HG02852 (cell line): ENCODE measurements around the gene NEGR1.

Source experiments
- ATAC-seq: cut with Tn5 transposase; IDR thresholded peaks from one replicate; pipeline ENCODE4 v1.9.1; 2021; ENCODE audit warnings: mild to moderate bottlenecking, moderate library complexity; ENCODE audit not compliant: unreplicated experiment

NEGR1 gene

DNA sequence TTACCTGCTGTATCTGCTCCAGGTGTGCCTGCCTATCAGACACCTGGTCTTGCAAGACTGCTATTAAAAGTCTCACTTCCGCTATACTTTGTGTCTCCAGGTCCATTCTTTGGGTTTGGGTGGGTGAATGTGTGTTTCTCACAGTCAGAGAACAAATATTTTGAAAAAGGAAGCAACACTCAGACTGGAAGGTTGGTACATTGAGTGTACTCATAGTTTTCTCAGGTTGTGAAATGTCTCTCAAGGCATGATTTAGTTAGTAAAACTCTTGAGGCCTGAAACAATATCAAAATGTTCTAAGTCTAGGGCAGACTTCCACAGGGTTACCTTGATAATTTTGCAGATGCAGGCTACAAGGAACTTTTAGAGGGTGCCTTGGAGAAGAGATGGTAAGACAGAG lies 771.6 kb downstream of the NEGR1 start:
- ATAC-seq: no peak

DNA sequence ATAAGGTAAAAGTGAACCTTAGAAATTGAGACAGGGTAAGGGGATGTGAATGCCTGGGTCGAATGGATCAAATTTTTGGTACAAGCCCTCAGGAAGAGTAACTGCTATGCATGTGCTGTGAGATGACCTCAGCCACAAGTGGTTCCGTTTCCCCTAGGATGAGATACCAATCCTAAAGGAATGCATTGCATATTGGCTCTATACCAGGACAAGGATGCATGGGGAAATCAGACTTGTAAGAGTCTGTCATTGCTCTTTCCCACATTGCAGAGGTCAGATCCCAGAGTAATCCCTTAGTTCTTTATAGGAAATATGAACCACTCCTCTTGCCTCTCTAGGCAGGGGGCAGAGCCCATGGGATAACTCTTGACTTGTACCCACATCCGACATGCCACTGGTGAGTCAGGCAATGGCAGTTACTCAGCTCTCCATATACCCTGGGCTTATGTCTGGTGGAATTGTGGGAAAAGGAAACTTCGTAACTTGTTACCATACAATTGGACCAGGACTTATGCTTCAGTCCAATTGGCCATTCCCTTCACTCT lies 773.2 kb downstream of the NEGR1 start:
- ATAC-seq: no peak

DNA sequence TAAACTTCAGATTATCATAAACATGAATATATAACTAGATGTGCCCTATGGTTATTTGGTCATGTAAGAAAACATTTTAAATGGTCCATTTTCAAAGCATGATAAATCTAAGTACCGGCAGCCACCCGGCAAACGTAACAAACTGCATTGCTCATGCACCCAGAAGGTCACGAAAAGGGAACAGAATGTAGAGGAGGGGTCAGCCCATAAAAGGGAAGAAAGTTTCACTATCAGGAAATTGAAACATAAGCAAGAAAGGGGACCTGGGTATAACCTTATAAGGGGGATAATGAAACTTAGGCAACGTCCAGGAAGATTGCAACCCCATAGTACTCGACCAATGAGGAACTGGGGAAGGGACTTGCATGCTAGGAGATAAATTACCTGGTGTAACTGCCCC lies 780.3 kb downstream of the NEGR1 start:
- ATAC-seq: no peak

DNA sequence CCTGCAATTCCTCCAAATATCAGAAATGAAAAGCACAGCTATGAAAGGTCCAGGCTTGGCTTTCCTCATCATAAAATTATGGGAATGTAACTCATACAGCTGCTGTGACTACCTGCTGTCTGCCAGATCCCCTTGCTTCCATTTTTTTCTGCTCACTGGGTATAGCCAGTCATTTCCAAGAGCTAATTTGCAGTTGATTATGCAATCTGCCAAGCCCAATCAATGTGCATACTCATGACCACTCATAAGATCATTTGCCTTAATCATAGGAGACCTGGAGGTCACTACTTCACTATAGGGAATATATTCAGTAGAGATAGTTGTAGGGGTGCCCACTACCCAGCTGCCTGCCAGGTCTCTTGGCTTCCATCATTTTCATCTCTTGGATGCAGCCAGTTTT lies 783.8 kb downstream of the NEGR1 start:
- ATAC-seq: no peak

DNA sequence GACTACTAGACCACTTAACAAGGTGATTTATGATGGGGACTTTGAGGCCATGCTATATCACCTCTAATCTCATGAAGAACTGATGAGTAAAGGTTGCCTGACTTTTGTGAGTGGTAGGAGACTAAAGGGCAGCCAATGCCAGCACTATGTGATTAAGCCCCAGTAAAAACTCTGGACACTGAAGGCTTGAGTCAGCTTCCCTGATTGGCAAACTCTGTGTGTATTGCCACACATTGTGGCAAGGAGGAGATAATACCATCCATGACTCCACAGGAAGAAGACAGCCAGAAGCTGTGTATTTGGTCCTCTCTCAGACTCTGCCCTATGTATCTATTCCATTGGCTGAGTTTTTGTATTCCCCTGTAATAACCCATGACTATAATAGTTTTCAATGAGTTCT lies 788.2 kb downstream of the NEGR1 start:
- no peak for ATAC-seq

DNA sequence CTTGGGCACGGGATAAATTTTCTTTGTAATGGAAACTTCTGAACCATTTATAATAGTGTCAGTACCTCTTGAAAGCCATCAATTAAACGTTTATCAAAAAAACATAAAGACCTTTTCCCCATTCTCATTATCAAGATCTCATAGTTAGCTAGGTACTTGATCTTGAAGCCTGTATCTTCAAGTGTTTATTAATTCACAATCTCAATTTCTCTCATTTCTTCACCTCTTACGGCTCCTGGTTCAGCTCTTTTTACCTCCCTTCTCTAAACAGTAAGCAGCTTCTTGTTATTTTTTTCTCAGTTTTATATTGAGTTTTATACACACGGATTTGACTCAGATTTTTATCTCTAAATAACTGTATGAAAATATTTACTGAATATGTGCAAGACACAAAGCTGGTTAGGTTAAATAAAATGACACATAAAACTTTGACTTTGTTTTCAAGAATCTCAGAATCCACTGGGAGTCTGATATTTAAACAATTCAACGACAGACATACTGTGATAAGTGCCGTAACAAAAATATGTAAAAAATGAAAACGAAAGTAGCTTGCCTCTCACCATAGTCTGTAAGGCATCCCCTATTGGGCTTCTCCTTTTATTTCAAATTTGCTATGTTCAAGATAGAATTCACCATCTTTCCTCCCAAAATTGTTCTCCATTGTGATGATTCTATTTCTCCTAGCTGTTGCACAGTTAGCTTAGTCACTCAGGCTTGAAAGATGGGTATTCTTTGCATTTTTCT lies 789.9 kb downstream of the NEGR1 start:
- ATAC-seq: no peak

DNA sequence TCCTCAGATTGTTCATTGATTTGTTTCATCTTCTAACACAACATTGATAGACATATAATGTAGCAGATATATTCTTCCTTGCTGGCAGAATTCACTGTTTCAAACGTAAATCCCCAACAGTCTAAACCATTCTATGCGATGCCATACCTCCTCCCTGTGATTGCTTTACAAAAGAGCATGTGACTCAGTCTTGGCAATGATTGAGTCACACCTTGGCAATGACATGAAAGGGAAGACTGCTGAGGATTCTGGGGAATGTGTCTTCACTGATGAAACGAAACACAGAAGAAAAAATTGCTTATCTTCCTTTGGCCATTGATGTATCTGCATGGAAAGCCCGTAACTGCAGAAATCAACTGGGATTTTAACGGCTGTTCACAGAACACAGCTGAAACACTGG lies 791.9 kb downstream of the NEGR1 start:
- no peak for ATAC-seq

DNA sequence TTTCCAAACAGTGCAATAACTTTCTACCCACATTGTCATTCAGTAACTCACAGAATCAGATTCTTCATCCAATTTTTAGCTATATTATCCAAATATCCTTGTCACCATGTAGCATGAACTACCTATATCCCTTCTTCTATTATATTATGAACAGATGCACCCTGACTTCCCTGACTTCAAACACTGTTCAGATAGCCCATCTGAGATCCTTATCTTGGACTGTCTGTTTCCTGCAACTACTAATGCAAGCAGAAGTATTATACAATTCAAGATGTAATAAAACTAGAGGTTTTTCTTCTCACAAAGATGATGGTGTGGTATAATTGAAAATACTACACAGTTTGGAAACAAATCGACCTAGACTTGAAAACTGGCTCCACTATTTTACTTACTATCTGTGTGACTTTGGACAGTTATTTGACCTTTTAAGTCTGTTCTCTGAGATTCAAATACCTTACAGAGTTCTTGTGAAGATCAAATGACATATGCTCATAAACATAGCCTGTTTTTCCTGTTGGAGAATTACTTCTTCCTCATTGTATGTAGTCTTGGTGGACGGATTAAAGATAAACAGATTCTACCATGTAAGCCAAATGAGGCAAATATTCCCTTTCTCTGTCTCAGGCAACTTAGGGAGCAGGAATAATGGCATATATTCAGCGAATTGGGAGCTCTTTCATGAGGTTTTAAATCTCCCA lies 793.6 kb downstream of the NEGR1 start:
- ATAC-seq: no peak

DNA sequence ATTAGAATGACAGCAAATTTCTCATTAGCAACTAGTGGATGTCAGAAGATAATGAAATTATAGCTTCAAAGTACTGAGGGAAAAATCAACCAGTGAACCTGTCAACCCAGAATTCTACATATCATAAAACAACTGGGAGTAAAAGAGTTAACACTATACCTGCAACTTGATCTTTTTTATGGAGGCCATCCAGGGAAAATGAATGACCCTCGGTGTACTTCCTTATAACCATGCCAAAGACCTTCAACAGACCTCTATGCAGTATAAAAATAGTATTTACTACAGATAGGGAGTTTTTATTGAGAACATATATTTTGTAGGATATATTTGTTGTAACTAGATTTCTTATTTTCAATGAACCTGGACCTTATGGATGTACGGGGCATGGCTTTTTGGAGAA lies 809.0 kb downstream of the NEGR1 start:
- no peak for ATAC-seq

DNA sequence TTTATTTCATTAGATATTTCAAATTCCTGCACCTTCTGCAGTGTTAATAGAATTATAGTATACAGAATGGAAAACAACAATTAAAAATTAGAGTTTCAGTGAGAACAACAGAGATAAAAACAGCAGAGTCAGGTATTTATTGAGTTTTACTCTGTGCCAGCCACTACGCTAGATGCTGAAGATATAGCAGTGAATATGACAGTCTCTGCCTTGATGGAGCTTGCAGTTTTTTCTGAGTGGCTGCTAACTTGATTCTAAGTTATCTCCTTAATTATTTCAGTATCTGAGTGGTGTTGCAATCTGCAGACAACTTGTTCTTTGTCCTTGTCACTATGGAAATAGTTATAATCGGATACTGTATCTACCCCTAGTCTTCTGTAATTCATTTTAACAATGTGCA lies 817.2 kb downstream of the NEGR1 start:
- no peak for ATAC-seq

DNA sequence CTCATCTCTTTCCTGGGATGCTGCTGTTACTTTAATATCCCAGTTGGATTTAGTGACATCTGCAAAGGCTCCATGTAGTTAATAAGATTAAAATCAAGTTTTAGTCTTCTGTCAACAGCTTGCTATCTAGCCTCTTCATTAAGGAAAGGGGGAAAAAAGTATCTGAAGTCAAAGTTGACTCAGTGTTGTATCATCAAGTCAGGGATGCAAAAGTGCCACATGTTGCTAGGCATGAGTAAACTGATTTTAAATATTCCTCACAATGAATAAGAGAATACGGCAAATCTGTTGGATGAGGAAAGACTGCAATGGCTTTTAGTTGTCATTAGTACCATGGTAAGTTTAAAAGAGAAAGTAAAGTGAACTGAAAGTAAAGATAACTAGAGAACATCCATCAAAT lies 818.3 kb downstream of the NEGR1 start:
- ATAC-seq: no peak

DNA sequence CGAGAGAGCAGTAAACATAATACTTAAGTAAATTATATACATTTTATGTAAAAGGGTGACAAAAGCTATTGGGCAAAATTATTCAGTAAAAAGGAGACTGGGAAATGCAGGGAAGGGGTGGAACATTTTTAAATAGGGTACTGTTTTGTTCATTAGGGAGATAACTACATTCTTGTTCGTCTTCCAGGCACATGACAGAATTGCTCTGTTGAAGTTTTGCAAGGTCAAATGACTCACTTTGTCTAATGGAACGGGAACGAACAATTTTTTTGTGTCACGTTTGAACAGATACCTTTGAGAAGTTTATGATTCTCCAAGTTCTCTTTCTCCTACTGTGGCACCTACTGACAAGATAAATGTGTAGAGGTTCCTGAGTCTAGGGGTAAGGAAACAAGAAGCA lies 819.2 kb downstream of the NEGR1 start:
- no peak for ATAC-seq

DNA sequence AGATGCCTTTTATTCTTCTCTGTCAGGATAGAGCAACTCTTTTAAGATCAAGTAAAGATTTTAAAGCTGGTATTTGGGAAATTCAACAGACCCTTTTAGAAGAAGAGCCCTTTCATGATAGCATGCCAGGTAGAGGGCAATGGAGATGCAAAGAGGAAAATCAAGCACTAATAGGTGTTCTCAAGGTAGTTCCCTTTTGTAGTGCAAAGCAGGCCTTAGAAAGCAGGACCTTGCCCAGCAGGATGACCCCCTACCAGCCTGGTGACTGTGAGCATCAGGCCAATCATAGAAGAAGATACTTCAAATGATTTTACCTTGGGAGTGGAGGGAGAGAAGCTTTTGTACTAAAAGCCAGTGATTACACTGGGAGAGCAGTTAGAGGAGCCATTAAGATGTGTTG lies 820.1 kb downstream of the NEGR1 start:
- no peak for ATAC-seq

DNA sequence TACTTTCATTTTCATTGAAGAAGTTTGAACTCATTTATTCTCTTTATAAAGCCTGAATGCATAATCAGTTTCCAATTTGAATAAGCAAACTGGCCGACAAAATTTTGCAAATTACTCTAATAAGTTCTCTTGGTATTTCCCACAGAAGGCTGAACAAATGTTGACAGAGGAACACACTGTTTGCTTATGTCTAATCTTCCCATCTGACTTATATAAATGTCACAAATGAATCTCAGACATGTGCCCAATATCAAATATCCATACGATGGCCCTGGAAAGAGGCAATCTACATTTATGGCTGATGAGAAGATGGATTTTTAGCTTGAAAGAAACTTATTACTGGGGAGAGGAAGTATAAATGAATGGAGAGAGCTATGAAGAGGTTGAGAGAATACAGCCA lies 820.9 kb downstream of the NEGR1 start:
- no peak for ATAC-seq

DNA sequence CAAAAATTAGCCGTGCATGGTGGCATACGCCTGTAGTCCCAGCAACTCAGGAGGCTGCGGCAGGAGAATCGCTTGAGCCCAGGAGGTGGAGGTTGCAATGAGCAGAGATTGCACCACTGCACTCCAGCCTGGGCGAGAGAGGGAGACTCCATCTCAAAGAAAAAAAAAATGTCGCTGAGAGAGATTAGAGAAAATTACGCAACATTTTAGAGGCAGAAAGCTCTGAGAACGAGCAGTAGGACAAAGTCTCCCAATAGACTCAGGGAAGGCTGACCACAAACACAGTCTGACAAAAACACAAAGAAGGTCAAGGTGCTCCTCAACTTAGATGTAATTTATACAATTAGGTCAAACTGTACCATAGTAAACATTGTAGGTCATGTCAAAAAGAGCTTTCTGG lies 833.9 kb downstream of the NEGR1 start:
- ATAC-seq: no peak

DNA sequence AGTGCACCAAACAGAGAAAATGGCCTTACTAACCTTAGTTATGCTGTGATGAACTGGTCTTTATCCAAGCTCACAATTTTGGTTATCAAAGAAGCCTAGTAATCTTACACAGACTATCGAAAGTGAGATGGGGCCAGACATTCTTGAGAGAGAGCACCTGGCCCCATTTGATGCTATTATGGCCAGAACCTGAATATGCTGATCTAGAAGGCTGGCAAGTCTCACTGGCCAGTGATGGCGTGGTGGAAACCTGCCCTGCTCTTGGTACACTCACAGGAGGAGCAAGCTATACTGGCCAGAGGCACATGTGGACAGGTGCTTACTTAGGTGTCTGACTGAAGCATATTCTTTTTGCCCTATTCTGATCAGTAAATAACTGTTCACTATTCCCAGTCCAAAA lies 843.7 kb downstream of the NEGR1 start:
- ATAC-seq: no peak

DNA sequence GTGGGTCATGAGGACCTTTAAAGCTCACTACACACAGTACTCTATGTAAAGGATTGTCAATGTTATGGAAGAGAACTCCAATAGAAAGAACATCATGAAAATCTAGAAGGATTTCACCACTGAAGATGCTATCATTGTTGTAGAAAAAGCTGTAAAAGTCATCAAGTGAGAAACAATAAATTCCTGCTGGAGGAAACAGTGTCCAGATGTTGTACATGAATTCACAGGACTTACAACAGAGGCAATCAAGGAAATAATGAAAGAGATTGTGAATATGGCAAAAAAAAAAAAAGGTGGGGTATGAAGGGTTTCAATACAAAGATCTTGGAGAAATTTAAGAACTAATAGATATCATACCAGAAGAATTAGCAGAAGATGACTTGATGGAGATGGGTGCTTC lies 846.4 kb downstream of the NEGR1 start:
- ATAC-seq: no peak

DNA sequence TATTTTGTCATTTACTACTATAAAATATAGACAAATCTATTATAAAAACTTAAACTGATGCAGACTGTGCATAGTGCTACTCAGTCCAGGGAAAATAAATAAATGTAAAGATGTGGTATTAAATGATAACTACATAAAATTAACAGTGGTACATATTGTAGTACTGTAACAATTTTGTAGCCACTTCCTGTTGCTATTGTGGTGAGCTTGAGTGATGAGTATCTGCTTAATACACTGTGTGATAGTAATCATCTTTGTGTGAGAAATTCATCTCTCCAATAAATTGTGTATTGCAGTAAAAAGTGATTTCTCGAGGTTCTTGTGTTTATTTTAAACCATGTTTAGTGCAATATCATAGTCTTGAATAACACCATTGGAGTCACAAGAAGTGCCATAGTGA lies 848.1 kb downstream of the NEGR1 start:
- ATAC-seq: no peak

DNA sequence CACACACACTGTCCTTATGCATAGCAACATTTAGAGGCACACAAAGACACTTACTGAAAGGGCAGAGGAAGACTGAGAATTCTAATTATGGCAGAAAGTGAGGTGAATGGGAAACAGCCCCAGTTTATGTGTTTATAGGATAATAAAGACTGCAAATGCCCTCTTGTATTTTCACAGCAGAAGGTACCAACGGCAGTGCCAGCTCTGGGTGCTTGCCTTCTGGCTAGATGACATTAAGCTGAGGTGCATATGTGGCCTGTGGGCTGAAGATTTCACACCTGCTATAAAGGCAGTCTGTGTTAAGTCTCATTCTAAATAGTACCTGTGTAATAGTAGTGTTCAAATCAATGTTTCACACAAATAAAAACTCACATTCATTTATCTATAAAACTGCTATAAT lies 854.3 kb downstream of the NEGR1 start:
- ATAC-seq: no peak

DNA sequence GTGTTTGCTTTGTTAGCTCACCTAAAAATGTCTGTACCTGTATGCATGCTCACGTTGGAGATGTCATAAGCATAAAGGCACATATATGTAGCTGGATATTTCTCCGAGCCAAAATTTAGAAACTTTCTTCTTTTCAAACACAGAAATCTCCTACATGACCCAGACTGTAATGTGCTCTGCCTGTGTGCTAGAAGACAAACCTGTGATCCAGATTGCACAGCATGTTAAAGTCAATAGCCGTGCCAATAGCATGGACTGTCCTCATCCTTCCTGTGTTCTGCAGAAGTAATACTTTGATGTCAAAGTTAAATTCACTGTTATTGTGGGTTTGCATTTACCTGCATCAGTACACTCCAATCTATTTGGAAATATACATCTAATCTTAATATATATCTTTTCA lies 855.3 kb downstream of the NEGR1 start:
- ATAC-seq: no peak

DNA sequence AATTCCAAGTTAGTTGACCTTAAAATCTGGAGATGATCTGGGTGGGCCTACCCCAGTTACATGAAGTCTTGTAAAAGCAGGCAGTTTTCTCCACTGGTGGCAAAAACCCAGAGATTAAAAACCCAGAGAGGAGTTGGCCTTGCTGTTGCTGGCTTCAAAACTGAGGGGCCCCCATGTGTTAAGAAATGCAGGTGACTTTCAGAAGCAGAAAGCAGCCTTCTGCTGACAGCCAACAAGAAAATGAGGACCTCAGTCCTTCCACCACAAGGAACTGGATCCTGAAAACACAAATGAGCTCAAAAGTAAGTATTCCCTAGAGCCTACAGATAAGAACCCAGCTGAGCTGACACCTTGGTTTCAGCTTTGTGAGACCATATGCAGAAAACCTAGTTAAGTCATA lies 857.8 kb downstream of the NEGR1 start:
- no peak for ATAC-seq

DNA sequence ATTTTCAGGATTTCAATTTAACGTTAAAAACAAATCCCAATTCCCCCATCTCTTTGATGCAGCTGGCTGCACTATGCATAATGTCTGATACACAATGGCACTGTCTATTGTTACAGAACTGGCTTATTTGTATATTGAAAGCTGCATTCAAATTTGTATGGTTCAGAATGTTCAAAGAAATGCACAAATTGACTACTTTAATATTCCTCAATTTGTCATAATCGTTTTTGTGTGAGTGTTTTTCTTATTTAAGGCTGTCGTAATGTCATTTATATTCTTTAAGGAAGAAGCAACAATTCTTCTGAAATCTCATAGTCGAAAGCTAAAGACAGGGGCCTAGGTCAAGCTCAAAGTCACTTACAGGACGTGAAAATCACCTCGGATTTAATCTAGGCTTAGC lies 860.1 kb downstream of the NEGR1 start:
- ATAC-seq: no peak

DNA sequence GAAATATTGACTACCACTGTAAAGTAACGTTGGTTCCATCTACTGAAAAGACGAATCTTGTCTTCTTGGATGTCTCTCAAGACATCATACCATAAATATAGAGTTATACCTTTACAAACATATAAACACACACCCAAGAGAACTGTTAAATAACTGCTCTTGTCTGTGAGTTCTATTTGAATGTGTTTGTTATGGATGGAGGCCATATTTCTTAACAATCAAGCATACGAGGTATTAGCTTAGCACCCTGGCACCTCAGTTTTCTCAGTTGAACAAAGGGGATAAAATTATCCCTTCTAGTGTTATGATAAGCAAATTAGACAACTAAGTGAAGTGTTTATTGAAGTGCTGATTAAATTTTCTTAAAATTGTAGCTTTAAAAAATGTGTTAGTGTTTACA lies 864.9 kb downstream of the NEGR1 start:
- ATAC-seq: no peak
